OCI-LY3 (cell line): ENCODE data around the gene ASIC3.

Experiments used
- H2AFZ ChIP-seq: fragments of 200-600, 300-600 bp; shearing (Covaris generic); 2 replicates; pipeline ENCODE4 v1.6.0; 2014; ENCODE audit warnings: antibody characterized with exemption, low read depth, low read length
- H3K27ac ChIP-seq: fragments of 200-600, 300-600 bp; sonication (generic); 2 replicates; pipeline ENCODE4 v1.5.1; 2014; ENCODE audit warnings: mild to moderate bottlenecking, low read length, moderate library complexity, mixed read lengths
- H3K27me3 ChIP-seq: fragments of 200-600, 300-600 bp; sonication (generic); 2 replicates; pipeline ENCODE4 v1.6.1; 2014; ENCODE audit warnings: low read depth, low read length, mixed read lengths
- H3K36me3 ChIP-seq: fragments of 200-600, 300-600 bp; sonication (generic); replicated peaks from 2 replicates; pipeline ENCODE3; 2014; ENCODE audit warnings: low read depth, low read length, mixed read lengths
- H3K4me1 ChIP-seq: fragments of 300-600, 200-600 bp; sonication (generic); 2 replicates; pipeline ENCODE4 v1.6.1; 2014; ENCODE audit warnings: low read length, mixed read lengths
- H3K4me2 ChIP-seq: fragments of 200-600, 300-600 bp; sonication (generic); 2 replicates; pipeline ENCODE4 v1.6.1; 2014; ENCODE audit warnings: low read length, mixed read lengths
- H3K4me3 ChIP-seq: fragments of 300-600, 200-600 bp; sonication (generic); 2 replicates; pipeline ENCODE4 v1.5.1; 2014; ENCODE audit warnings: antibody characterized with exemption, mild to moderate bottlenecking, low read length, moderate library complexity
- H3K79me2 ChIP-seq: fragments of 300-600, 200-600 bp; shearing (Covaris generic); 2 replicates; pipeline ENCODE4 v1.6.1; 2014; ENCODE audit warnings: mild to moderate bottlenecking, low read length, mixed read lengths
- H3K9ac ChIP-seq: fragments of 300-600, 200-600 bp; shearing (Covaris generic); 2 replicates; pipeline ENCODE4 v1.6.0; 2014; ENCODE audit warnings: mild to moderate bottlenecking, low read length, moderate library complexity
- H3K9me3 ChIP-seq: fragments of 200-600, 300-600 bp; shearing (Covaris generic); 2 replicates; pipeline ENCODE4 v1.6.1; 2014; ENCODE audit warnings: low read length, mixed read lengths; ENCODE audit not compliant: insufficient read depth
- H4K20me1 ChIP-seq: fragments of 200-600, 300-600 bp; sonication (generic); 2 replicates; pipeline ENCODE4 v1.6.1; 2016; ENCODE audit warnings: low read length, mixed read lengths; ENCODE audit not compliant: insufficient read depth
- CTCF ChIP-seq: fragments of 200-600, 300-600 bp; sonication (generic); IDR thresholded peaks from 2 replicates; pipeline ENCODE4 v1.5.1; 2014; ENCODE audit warnings: antibody characterized with exemption, low read length, low read depth
- EZH2phosphoT487 ChIP-seq: fragments of 200-600 bp; shearing (Covaris generic); IDR thresholded peaks from 2 replicates; pipeline ENCODE4 v1.6.1; 2018; ENCODE audit warnings: antibody characterized with exemption, mixed run types, low read depth

ASIC3 gene

GRCh38 chr7:151088019-151088855 is 39.9 kb downstream of the ASIC3 start:
- peaks cover 25% of the 10 kb centered on the region for H3K4me1 ChIP-seq
- H3K27ac ChIP-seq: peak overlapping the region; percentile 33; the same call in 1 of the 2 replicates
- no peaks in the 10 kb centered on the region for H3K9me3 ChIP-seq
- no peaks in the 10 kb centered on the region for H3K27me3 ChIP-seq
- H3K9ac ChIP-seq: peak overlapping the region; percentile 94
- H3K4me2 ChIP-seq: peak overlapping the region; percentile 97
- peaks cover 29% of the 10 kb centered on the region for H4K20me1 ChIP-seq
- H3K4me3 ChIP-seq: peak overlapping the region; percentile 93
- H3K79me2 ChIP-seq: peaks cover 64% of the 10 kb centered on the region
- no peak overlapping the region for H2AFZ ChIP-seq
- TF ChIP-seq CTCF (no peak), EZH2phosphoT487 (no peak)
- peaks cover 6% of the 10 kb centered on the region for H3K36me3 ChIP-seq

GRCh38 chr7:151088856-151089699 is 40.7 kb downstream of the ASIC3 start:
- Histone ChIP-seq H3K9ac (no peak overlapping the region), H3K9me3 (no peaks in the 10 kb centered on the region), H3K27me3 (no peaks in the 10 kb centered on the region), H3K4me1 (peaks cover 21% of the 10 kb centered on the region), H3K4me3 (no peak overlapping the region), H3K79me2 (peaks cover 72% of the 10 kb centered on the region), H3K27ac (no peak overlapping the region), H4K20me1 (peaks cover 37% of the 10 kb centered on the region), H3K36me3 (peaks cover 6% of the 10 kb centered on the region), H3K4me2 (no peak overlapping the region), H2AFZ (no peak overlapping the region)
- no peak for TF ChIP-seq CTCF
- no peak for TF ChIP-seq EZH2phosphoT487

GRCh38 chr7:151089893-151090730 is 41.8 kb downstream of the ASIC3 start:
- no peak overlapping the region for H3K9ac ChIP-seq
- no peak overlapping the region for H3K4me2 ChIP-seq
- no peaks in the 10 kb centered on the region for H3K9me3 ChIP-seq
- H3K36me3 ChIP-seq: peaks cover 6% of the 10 kb centered on the region
- H4K20me1 ChIP-seq: peaks cover 46% of the 10 kb centered on the region
- H2AFZ ChIP-seq: no peak overlapping the region
- no peaks in the 10 kb centered on the region for H3K27me3 ChIP-seq
- H3K79me2 ChIP-seq: peaks cover 83% of the 10 kb centered on the region
- H3K4me3 ChIP-seq: no peak overlapping the region
- no peak overlapping the region for H3K27ac ChIP-seq
- TF ChIP-seq EZH2phosphoT487 (no peak), CTCF (no peak)
- peaks cover 16% of the 10 kb centered on the region for H3K4me1 ChIP-seq
